ENCODE measurements around the gene YIPF6.
"Not testable (repeated sequence)": the region's sequence is repeated elsewhere in the genome, so short reads cannot be mapped to it uniquely, and the experiment has no call there.

The YIPF6 gene

GRCh38 chrX:68498508-68499379 lies at the start of gene YIPF6:
YIPF6 (plus strand) TSS chrX:68499051; CDS start chrX:68499067, 16 bp downstream.
- peak; percentile 20 for DNase-seq

GRCh38 chrX:68451720-68452119 lies 47.1 kb upstream of the YIPF6 start:
- no peak for DNase-seq

- no peak for DNase-seq
Observed at GRCh38 chrX:68454476-68455150, 44.2 kb upstream of the YIPF6 start.

GRCh38 chrX:68455151-68455510 lies 43.7 kb upstream of the YIPF6 start:
- DNase-seq, result no peak

GRCh38 chrX:68461093-68461492 lies 37.8 kb upstream of the YIPF6 start:
- no peak for DNase-seq

GRCh38 chrX:68461576-68461975 lies 37.3 kb upstream of the YIPF6 start:
- no peak for DNase-seq

- DNase-seq, result no peak
Observed at GRCh38 chrX:68462197-68462596, 36.7 kb upstream of the YIPF6 start.

GRCh38 chrX:68462653-68463052 lies 36.2 kb upstream of the YIPF6 start:
- no peak for DNase-seq

- DNase-seq, result no peak
Observed at GRCh38 chrX:68463880-68464279, 35.0 kb upstream of the YIPF6 start.

GRCh38 chrX:68464796-68465195 lies 34.1 kb upstream of the YIPF6 start:
- no peak for DNase-seq

- no peak for DNase-seq
Observed at GRCh38 chrX:68480969-68481368, 17.9 kb upstream of the YIPF6 start.

GRCh38 chrX:68486198-68486597 lies 12.7 kb upstream of the YIPF6 start:
- not testable (repeated sequence) for DNase-seq

- no peak for DNase-seq
Observed at GRCh38 chrX:68487254-68487653, 11.6 kb upstream of the YIPF6 start.

GRCh38 chrX:68487924-68488323 lies 10.9 kb upstream of the YIPF6 start:
- no peak for DNase-seq

GRCh38 chrX:68488657-68489056 lies 10.2 kb upstream of the YIPF6 start:
- DNase-seq, result no peak

- no peak for DNase-seq
Observed at GRCh38 chrX:68490644-68491043, 8.2 kb upstream of the YIPF6 start.

- no peak for DNase-seq
Observed at GRCh38 chrX:68492583-68492982, 6.3 kb upstream of the YIPF6 start.

- not testable (repeated sequence) for DNase-seq
Observed at GRCh38 chrX:68493776-68494175, 5.1 kb upstream of the YIPF6 start.

- no peak for DNase-seq
Observed at GRCh38 chrX:68498044-68498507, 775 bp upstream of the YIPF6 start.

- no peak for DNase-seq
Observed at GRCh38 chrX:68499543-68500504, 973 bp downstream of the YIPF6 start.

- DNase-seq, result no peak
Observed at GRCh38 chrX:68503836-68504636, 5.2 kb downstream of the YIPF6 start.

- no peak for DNase-seq
Observed at GRCh38 chrX:68506649-68507048, 7.8 kb downstream of the YIPF6 start.
